Measurements from ENCODE around the gene TPO.
"Not testable (repeated sequence)": the region's sequence is repeated elsewhere in the genome, so short reads cannot be mapped to it uniquely, and the experiment has no call there.

TPO gene

GRCh38 chr2:1561811-1562421 lies 148.7 kb downstream of the TPO start:
- no peak for DNase-seq

GRCh38 chr2:1563084-1563857 lies 150.0 kb downstream of the TPO start:
- no peak for DNase-seq

DNA sequence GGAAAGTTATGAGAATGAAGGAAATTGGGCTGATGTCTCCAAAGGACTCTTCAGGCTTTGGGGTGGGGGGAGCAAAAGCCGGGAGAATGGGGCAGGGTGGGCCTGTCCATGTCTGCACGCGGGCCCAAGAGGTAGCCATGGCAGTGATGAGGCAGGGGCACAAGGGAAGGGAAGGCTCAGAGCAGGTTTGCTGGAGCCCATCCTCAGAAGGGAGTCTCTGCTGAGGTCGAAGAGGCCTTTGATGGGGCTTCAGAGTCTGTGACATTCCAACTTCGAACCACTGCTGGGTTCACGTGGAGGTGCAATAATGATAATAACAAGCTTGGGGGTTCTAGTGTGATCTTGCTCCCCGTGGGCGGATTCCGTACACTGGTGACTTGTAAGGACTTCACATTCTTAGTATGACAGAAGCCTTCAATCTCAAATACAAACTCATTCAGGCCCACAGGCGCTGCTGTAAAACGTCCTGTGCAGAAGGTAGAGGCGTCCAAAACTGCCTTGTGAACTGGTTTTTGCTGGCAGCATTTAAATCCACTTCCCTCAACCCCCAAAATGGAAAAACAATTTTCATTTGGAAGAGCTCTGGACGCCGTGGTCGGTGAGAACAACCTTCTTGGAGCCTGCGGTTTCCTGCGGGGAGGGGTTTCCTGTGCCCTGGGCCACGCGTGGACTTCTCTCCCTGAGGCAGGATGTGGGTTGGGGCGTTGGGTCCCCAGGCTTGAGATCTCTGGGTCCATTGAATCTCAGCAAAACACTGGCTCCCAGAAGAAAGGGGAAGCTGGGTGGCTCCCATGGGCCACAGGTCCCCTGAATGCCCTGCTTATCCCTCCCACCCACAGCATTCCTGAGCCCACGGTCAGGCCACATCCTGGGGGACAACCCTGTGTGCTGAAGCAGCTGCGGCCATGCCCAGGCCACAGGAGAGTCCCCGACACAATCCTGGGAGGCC lies 151.0 kb downstream of the TPO start:
- DNase-seq: no peak

DNA sequence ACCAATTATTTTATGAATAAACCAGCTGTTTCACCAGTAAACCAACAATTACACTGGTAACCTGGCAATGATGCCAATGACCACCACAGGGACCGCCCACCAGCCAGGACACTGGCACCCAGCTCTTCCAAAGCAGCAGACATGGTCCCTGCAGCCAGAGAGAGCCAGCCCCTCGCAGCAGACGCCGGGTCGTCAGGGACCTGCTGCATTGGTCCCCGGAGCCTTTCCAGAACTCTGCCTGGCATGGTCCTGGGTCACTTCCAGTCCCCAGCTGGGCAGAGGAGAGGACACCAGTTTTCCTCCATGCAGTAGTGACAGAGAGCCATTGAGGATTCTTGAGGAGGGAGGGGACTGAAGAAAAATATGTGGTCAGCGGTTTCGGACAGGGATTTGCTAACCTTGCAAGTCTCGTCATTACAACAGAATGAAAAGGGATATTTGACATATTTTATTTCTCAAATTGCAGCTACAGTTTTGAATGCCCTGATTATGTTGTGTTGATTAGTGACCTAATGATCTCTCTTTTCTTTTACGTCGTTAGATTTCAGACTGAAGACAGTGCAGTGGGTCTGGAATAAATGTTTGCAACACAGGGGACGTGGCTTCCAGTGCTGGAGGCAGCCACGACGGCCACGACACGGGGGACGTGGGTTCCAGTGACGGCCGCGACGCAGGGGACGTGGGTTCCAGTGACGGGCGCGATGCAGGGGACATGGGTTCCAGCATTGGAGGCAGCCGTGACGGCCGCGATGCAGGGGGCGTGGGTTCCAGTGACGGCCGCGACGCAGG lies 154.5 kb downstream of the TPO start:
- no peak for DNase-seq

DNA sequence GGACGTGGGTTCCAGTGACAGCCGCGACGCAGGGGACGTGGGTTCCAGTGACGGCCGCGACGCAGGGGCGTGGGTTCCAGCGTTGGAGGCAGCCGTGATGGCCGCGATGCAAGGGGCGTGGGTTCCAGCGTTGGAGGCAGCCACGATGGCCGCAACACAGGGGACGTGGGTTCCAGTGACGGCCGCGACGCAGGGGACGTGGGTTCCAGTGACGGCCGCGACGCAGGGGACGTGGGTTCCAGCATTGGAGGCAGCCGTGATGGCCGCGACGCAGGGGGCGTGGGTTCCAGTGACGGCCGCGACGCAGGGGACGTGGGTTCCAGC lies 155.0 kb downstream of the TPO start:
- not testable (repeated sequence) for DNase-seq

DNA sequence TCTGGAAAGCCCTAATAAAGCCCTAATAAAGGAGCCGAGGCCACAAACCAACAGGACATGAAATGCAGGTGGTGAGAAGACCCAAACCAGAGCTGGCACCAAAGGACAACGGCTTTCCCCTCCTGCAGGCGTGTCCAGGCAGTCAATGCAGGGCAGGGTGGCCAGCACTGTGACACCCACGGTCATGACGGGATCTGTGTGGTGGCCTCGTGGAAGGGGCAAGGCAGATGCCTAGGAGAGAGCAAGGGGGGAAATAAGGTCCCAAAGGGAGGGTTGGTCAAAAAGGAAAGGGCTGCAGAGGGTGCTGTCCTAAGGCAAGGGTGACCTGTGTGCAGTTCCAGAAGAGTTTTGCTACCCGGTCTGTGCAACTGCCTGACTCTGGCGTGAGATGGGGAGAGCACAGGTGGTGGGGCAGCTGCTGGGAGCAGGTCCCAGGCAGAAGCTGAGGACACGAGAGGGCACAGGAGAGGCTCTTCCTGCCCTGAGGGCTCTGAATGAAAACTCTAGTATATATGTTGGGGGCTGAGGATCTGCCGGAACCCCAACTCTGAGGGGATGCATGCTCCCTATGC lies 156.7 kb downstream of the TPO start:
- no peak for DNase-seq

GRCh38 chr2:1571477-1572417 lies 158.5 kb downstream of the TPO start:
- no peak for DNase-seq

DNA sequence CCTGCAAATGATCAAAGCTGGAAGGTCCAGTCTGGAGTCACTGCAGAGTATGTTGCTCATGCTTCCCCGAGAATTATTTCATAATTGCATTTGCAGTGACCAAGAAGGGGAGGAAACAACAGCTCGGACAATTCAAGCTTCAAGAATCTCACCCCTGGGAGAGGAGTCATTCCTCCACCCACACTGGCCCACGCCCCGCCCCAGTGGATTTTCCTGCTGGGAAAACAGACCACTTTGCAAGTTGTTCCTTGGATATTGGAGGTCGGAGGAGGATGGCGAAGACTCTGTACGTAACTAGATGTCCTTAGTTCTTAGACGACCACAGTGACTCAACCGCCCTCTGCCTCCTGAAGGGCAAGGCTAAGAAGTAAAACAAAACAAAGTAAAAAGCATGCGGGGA lies 159.4 kb downstream of the TPO start:
- no peak for DNase-seq

GRCh38 chr2:1577846-1578245 lies 164.6 kb downstream of the TPO start:
- no peak for DNase-seq

DNA sequence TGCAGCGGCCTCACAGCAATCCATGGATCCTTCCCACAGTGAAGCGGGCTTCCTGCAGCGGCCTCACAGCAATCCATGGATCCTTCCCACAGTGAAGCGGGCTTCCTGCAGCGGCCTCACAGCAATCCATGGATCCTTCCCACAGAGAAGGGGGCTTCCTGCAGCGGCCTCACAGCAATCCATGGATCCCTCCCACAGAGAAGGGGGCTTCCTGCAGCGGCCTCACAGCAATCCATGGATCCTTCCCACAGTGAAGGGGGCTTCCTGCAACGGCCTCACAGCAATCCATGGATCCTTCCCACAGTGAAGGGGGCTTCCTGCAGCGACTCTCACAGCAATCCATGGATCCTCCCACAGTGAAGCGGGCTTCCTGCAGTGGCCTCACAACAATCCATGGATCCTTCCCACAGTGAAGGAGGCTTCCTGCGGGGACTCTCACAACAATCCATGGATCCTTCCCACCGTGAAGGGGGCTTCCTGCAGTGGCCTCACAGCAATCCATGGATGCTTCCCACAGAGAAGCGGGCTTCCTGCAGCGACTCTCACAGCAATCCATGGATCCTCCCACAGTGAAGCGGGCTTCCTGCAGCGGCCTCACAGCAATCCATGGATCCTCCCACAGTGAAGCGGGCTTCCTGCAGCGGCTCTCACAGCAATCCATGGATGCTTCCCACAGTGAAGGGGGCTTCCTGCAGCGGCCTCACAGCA lies 168.1 kb downstream of the TPO start:
- not testable (repeated sequence) for DNase-seq

GRCh38 chr2:1581965-1582625 lies 168.8 kb downstream of the TPO start:
- DNase-seq: no peak

GRCh38 chr2:1582891-1583341 lies 169.7 kb downstream of the TPO start:
- no peak for DNase-seq

- DNase-seq: no peak
Measured at GRCh38 chr2:1584051-1584531, 170.8 kb downstream of the TPO start.

DNA sequence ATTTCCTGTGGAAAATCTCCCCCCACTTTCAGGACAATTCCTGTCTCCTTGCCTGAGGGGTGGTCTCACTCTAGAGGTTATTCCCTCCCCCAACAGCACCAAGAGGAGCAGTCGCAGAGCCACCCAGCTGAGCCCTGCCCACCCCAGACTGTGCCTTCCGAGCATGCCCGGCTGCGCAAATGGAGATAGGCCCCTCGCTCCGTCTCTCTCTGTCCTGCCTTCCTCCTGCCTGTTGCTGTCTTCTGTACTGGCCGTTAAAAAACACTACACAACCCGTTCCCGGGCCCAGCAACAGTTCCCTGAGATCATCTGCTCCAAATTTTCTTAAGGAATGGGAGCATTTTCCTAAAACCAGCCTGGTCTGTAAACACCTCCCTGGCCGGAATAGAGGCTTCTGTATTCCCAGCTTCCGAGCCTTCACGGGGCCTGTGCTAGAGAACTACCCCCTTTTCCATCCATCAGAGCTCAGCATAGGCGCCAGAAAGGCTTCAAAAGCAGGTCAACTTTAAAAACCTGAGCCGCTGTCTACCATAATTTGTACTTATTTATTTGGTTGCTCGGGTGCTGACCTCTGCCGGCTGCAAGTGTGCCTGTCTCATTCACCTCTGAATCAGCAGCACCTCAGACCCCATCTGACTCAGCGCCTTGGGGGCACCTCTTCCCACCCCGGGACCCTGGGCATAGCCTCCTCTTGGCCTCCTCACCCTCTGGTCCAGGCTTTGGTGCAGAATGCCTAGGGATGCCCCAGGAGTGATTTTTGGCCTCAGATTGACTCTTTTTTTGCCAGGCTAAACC lies 171.6 kb downstream of the TPO start:
- no peak for DNase-seq

GRCh38 chr2:1585635-1586034 lies 172.4 kb downstream of the TPO start:
- DNase-seq: no peak

DNA sequence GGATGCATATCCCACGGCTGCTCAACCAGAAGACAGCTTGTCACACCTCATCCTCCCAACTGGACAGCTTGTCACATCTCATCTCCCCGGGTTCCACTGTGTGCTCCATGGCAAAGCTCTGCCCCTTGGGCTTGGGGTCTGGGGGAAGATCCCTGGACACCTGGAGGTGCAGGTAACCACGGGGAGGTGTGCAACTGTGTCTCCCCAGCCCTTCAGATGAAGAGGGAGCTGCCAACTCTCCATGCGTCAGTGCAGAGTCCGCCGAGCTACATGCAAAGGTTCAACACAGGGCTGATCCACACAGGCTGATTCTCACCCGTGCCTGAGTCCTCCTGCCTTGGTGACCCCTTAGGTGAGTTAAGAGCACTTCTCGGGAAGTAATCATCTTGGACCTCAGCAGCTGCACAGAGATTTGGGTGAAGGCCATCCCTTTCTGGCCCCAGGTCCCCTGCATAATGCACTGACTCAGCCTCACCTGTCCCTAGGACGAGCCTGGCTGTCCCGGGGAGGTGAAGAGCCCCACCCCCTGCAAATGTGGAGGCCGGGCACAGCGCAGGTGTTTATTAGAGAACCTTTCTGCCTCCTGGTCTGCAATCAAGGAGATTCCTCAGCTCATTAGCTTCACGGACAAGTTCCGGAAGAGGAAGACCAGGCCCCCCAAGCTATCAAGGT lies 173.1 kb downstream of the TPO start:
- no peak for DNase-seq

DNA sequence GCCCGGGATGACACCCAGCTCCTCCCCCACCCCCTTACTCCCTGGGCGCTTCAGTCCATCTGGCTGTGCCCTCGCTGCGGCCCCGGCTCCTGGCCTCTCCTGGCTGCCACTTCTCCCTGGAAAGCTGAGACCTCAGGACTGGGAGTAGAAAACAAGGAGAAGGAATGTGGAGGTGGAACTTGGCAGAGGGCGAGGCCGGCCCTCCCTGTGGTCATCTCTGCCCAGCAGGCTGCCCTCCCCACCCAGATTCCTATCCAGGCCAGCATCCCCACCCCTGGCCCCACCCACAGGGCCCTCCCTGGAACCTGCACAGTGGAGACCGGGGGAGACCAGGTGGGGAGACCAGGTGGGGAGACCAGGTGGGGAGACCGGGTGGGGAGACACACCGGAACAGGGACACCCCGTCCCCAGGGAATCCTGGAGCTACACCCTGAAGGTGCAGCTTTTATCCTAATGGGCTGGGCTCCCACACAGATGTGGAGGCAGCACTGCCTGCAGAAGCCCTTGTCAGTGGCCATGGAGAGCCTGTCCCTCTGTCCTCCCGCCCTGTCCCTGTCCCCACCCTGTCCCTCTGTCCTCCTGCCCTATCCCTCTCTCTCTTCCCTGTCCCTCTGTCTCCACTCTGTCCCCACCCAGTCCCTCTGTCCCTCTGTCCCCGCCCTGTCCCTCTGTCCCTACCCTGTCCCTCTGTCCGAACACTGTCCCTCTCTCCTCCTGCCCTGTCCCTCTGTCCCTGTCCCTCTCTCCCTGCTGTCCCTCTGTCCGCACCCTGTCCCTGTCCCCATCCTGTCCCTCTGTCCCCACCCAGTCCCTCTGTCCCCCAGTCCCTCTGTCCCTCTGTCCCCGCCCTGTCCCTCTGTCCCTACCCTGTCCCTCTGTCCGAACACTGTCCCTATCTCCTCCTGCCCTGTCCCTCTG lies 173.9 kb downstream of the TPO start:
- no peak for DNase-seq

Data from GF-D8 (cell line).